Measurements from ENCODE around the gene NRCAM. TPM values are rescaled to one million over a fixed set of nuclear protein-coding genes. Genes with fewer than 3 reads are reported as not detected.
A peak's percentile ranks its signal among the peaks of the same experiment; 100 is the strongest.

Gene NRCAM
- total RNA-seq, 1 donor from 2014 or later, result 0.26 TPM

DNA sequence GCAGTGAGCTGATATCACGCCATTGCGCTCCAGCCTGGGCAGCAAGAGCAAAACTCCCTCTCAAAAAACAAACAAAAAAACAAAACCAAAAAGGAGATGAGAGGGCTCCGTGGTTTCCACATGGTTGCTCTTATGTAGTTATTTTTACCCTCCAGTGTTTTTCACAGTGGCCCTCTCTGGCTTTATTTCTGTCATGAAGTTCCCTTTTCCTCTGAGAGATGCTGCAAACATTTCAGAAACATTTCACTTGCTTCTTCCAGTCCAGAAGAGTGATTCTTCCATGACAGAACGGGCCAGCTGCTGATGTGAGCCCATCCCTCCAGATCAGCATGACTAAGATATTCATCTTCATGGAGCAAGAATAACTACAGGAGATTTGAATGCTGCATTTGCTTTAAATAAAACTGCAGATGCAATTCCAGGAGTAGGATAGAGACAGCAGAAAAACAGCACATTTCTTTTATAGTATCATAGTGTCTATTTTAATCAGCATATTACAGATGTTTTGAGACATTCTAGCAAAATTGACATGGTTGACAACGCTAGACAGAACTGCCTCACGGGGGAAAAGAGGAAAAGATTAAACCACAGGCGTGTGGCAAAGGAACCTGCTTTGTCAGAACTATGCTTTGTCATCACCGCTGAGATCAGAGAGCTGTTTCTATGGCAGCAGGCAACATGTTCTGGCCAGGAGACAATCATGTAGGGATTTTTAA, 40.3 kb downstream of the NRCAM start:
- peak; percentile 82 for DNase-seq (ENCODE audit: low read depth)
- no peak for FAIRE-seq
- H3K4me3 ChIP-seq (ENCODE audit: low read depth, low read length), result no peak overlapping the region
- no peaks in the 10 kb centered on the region for H3K36me3 ChIP-seq (ENCODE audit: control insufficient read depth, insufficient read depth, low read length)
- peaks cover 2% of the 10 kb centered on the region for H3K27me3 ChIP-seq (ENCODE audit: control insufficient read depth, insufficient read depth, low read length)
- TF ChIP-seq, protein P1, sequence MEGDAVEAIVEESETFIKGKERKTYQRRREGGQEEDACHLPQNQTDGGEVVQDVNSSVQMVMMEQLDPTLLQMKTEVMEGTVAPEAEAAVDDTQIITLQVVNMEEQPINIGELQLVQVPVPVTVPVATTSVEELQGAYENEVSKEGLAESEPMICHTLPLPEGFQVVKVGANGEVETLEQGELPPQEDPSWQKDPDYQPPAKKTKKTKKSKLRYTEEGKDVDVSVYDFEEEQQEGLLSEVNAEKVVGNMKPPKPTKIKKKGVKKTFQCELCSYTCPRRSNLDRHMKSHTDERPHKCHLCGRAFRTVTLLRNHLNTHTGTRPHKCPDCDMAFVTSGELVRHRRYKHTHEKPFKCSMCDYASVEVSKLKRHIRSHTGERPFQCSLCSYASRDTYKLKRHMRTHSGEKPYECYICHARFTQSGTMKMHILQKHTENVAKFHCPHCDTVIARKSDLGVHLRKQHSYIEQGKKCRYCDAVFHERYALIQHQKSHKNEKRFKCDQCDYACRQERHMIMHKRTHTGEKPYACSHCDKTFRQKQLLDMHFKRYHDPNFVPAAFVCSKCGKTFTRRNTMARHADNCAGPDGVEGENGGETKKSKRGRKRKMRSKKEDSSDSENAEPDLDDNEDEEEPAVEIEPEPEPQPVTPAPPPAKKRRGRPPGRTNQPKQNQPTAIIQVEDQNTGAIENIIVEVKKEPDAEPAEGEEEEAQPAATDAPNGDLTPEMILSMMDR (IDR thresholded peaks at IDR 0.05; ENCODE audit: insufficient read depth, low read length, severe bottlenecking), result no peak

GRCh38 chr7:108415084-108415483, 41.2 kb downstream of the NRCAM start:
- no peaks in the 10 kb centered on the region for H3K36me3 ChIP-seq (ENCODE audit: control insufficient read depth, insufficient read depth, low read length)
- H3K4me3 ChIP-seq (ENCODE audit: low read depth, low read length), result no peak overlapping the region
- no peak for FAIRE-seq
- TF ChIP-seq, protein P1 (IDR thresholded peaks at IDR 0.05; ENCODE audit: insufficient read depth, low read length, severe bottlenecking), result no peak
- DNase-seq (ENCODE audit: low read depth), result no peak
- peaks cover 2% of the 10 kb centered on the region for H3K27me3 ChIP-seq (ENCODE audit: control insufficient read depth, insufficient read depth, low read length)

DNA sequence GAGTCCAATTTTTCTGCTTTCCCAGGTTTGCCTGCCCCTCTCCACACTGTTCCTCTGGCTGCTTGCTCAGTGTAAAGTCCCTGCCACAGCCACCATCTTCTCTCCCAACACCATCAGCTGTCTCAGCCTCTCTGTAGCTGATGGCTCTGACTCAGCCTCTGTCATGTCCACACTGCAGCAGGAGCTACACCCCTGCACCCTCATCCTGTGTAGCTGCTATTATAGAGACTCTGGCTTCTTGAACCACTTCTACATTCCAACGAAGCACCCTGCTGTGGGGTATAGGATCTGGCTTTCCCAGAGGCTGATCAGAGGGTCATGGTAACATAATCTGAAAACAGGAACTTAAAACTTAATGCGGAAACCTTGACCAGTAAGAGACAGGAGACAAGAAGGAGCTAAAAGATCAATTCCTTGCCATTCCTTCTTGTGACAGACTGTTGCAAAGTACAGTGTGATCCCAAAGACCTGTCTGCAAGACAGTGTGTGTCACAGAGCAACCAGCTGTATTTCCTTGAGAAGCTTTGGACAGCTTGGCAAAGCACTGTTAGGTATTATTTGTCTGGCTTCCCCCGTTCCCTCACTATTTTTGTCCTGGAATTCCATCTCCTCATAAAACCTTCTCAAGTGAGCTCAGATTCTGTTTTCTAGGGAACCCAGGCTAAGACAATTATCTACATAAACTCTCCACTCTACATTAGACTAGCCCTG, 42.3 kb downstream of the NRCAM start:
- Histone ChIP-seq H3K36me3 (ENCODE audit: control insufficient read depth, insufficient read depth, low read length) (no peaks in the 10 kb centered on the region), H3K27me3 (ENCODE audit: control insufficient read depth, insufficient read depth, low read length) (peaks cover 2% of the 10 kb centered on the region), H3K4me3 (ENCODE audit: low read depth, low read length) (no peak overlapping the region)
- TF ChIP-seq, protein P1 (IDR thresholded peaks at IDR 0.05; ENCODE audit: insufficient read depth, low read length, severe bottlenecking), result no peak
- DNase-seq (ENCODE audit: low read depth), result peak; percentile 64
- FAIRE-seq, result no peak

- FAIRE-seq, result no peak
- H3K4me3 ChIP-seq (ENCODE audit: low read depth, low read length), result no peak overlapping the region
- DNase-seq (ENCODE audit: low read depth), result no peak
- H3K27me3 ChIP-seq (ENCODE audit: control insufficient read depth, insufficient read depth, low read length), result peaks cover 2% of the 10 kb centered on the region
- no peaks in the 10 kb centered on the region for H3K36me3 ChIP-seq (ENCODE audit: control insufficient read depth, insufficient read depth, low read length)
- TF ChIP-seq, protein P1 (IDR thresholded peaks at IDR 0.05; ENCODE audit: insufficient read depth, low read length, severe bottlenecking), result no peak
These were observed 42.9 kb downstream of the NRCAM start for GRCh38 chr7:108413337-108413736.

GRCh38 chr7:108409146-108409545, 47.1 kb downstream of the NRCAM start:
- Histone ChIP-seq H3K4me3 (ENCODE audit: low read depth, low read length) (no peak overlapping the region), H3K27me3 (ENCODE audit: control insufficient read depth, insufficient read depth, low read length) (no peaks in the 10 kb centered on the region), H3K36me3 (ENCODE audit: control insufficient read depth, insufficient read depth, low read length) (no peaks in the 10 kb centered on the region)
- TF ChIP-seq, protein P1 (IDR thresholded peaks at IDR 0.05; ENCODE audit: insufficient read depth, low read length, severe bottlenecking), result no peak
- DNase-seq (ENCODE audit: low read depth), result no peak
- no peak for FAIRE-seq
